Loucy (cell line): Measurements from ENCODE around the gene RTRAF.

Experiments used
- H2AFZ ChIP-seq: fragments of 200-600 bp; sonication (generic); 2 replicates; pipeline ENCODE4 v1.6.0; 2016; ENCODE audit warnings: antibody characterized with exemption, mild to moderate bottlenecking, low read length, moderate library complexity
- H3F3A ChIP-seq: fragments of 200-600 bp; 2 replicates; pipeline ENCODE4 v1.6.0; 2016; ENCODE audit warnings: antibody characterized with exemption, low read depth, mild to moderate bottlenecking
- H3K27me3 ChIP-seq: fragments of 200-600 bp; sonication (generic); 2 replicates; pipeline ENCODE4 v1.6.1; 2014; ENCODE audit warnings: low read length, mild to moderate bottlenecking; ENCODE audit not compliant: insufficient read depth, poor library complexity, severe bottlenecking
- H3K36me3 ChIP-seq: fragments of 200-600 bp; sonication (generic); 2 replicates; pipeline ENCODE4 v1.6.1; 2016; ENCODE audit warnings: low read length; ENCODE audit not compliant: insufficient read depth
- H3K4me1 ChIP-seq: fragments of 200-600 bp; sonication (generic); 2 replicates; pipeline ENCODE4 v1.5.1; 2014; ENCODE audit warnings: low read length, mild to moderate bottlenecking; ENCODE audit not compliant: insufficient read depth, poor library complexity, severe bottlenecking
- H3K4me2 ChIP-seq: fragments of 200-600 bp; sonication (generic); 2 replicates; pipeline ENCODE4 v1.6.0; 2014; ENCODE audit warnings: antibody characterized with exemption, low read length, low read depth, mild to moderate bottlenecking; ENCODE audit not compliant: poor library complexity, severe bottlenecking
- H3K4me3 ChIP-seq: fragments of 200-600 bp; sonication (generic); 2 replicates; pipeline ENCODE4 v1.5.1; 2014; ENCODE audit warnings: low read length, mild to moderate bottlenecking, mixed read lengths; ENCODE audit not compliant: poor library complexity, severe bottlenecking
- H3K79me2 ChIP-seq: fragments of 200-600 bp; sonication (generic); 2 replicates; pipeline ENCODE4 v1.6.1; 2014; ENCODE audit warnings: low read length; ENCODE audit not compliant: insufficient read depth
- H3K9ac ChIP-seq: fragments of 200-600 bp; sonication (generic); 2 replicates; pipeline ENCODE4 v1.6.0; 2014; ENCODE audit warnings: mild to moderate bottlenecking, low read depth, low read length, moderate library complexity; ENCODE audit not compliant: poor library complexity, severe bottlenecking
- H3K9me2 ChIP-seq: fragments of 200-600 bp; sonication (generic); replicated peaks from 2 replicates; pipeline ENCODE4 v1.6.1; 2016; ENCODE audit warnings: low read depth, low read length, mixed read lengths
- H3K9me3 ChIP-seq: fragments of 200-600 bp; sonication (generic); 2 replicates; pipeline ENCODE4 v1.6.1; 2014; ENCODE audit warnings: mild to moderate bottlenecking, antibody characterized with exemption, low read length, low read depth; ENCODE audit not compliant: insufficient read depth
- H4K20me1 ChIP-seq: fragments of 200-600 bp; sonication (generic); 2 replicates; pipeline ENCODE4 v1.6.0; 2014; ENCODE audit warnings: antibody characterized with exemption, low read length, mild to moderate bottlenecking; ENCODE audit not compliant: insufficient read depth, poor library complexity, severe bottlenecking
- CTCF ChIP-seq: fragments of 200-600 bp; sonication (generic); conservative IDR thresholded peaks from 2 replicates; pipeline ENCODE4 v1.5.1; 2014; ENCODE audit warnings: mild to moderate bottlenecking, antibody characterized with exemption, low read length
- EZH2phosphoT487 ChIP-seq: fragments of 200-600 bp; IDR thresholded peaks from 2 replicates; pipeline ENCODE4 v1.6.1; 2018; ENCODE audit warnings: antibody characterized with exemption, mild to moderate bottlenecking, moderate library complexity, borderline replicate concordance

Gene RTRAF

DNA sequence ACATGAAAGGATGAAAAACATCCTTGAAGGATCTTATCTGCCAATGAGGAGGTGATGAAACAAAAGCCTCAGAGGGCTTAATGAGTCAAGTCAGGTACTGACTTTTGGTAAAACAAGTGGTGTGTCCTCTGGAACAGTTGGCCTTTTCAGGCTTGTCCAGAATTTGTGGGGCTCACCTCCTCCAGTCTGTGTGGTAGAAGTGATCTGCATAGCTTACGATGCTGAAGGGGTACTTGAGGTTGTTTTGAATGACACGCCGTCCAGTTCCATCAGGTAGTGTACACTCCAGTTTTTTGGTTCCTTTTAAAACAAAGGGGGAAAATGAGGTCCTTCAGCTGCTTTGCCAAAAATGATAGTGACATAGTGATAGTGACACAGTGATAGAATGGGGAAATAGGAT is 17.0 kb downstream of the RTRAF start:
- Histone ChIP-seq H2AFZ (no peak overlapping the region), H3F3A (no peaks in the 10 kb centered on the region), H4K20me1 (no peaks in the 10 kb centered on the region), H3K79me2 (peaks cover 5% of the 10 kb centered on the region; the same call in 1 of the 2 replicates), H3K4me2 (no peak overlapping the region), H3K36me3 (peaks cover 100% of the 10 kb centered on the region), H3K9me3 (no peaks in the 10 kb centered on the region), H3K27me3 (no peaks in the 10 kb centered on the region), H3K9ac (no peak overlapping the region), H3K9me2 (no peaks in the 10 kb centered on the region), H3K4me3 (no peak overlapping the region), H3K4me1 (no peaks in the 10 kb centered on the region)
- TF ChIP-seq EZH2phosphoT487: no peak
- TF ChIP-seq CTCF: no peak

- no peaks in the 10 kb centered on the region for H3K4me1 ChIP-seq
- H3K9me2 ChIP-seq: no peaks in the 10 kb centered on the region
- H3K79me2 ChIP-seq: peaks cover 5% of the 10 kb centered on the region; the same call in 1 of the 2 replicates
- H4K20me1 ChIP-seq: no peaks in the 10 kb centered on the region
- H3K9ac ChIP-seq: no peak overlapping the region
- no peaks in the 10 kb centered on the region for H3K27me3 ChIP-seq
- no peak overlapping the region for H3K4me3 ChIP-seq
- H3F3A ChIP-seq: no peaks in the 10 kb centered on the region
- no peaks in the 10 kb centered on the region for H3K9me3 ChIP-seq
- H3K36me3 ChIP-seq: peaks cover 99% of the 10 kb centered on the region
- no peak overlapping the region for H3K4me2 ChIP-seq
- TF ChIP-seq EZH2phosphoT487: no peak
- no peak for TF ChIP-seq CTCF
- H2AFZ ChIP-seq: no peak overlapping the region
Measured at GRCh38 chr14:52007211-52007610, 17.9 kb downstream of the RTRAF start.

- H3K4me1 ChIP-seq: no peaks in the 10 kb centered on the region
- no peaks in the 10 kb centered on the region for H3K9me2 ChIP-seq
- H3K9ac ChIP-seq: no peak overlapping the region
- peaks cover 96% of the 10 kb centered on the region for H3K36me3 ChIP-seq
- no peaks in the 10 kb centered on the region for H3F3A ChIP-seq
- H2AFZ ChIP-seq: no peak overlapping the region
- no peak overlapping the region for H3K4me2 ChIP-seq
- H4K20me1 ChIP-seq: no peaks in the 10 kb centered on the region
- no peaks in the 10 kb centered on the region for H3K27me3 ChIP-seq
- no peak for TF ChIP-seq EZH2phosphoT487
- no peak for TF ChIP-seq CTCF
- H3K9me3 ChIP-seq: no peaks in the 10 kb centered on the region
- peaks cover 5% of the 10 kb centered on the region; the same call in 1 of the 2 replicates for H3K79me2 ChIP-seq
- H3K4me3 ChIP-seq: no peak overlapping the region
Measured at GRCh38 chr14:52007637-52008036, 18.3 kb downstream of the RTRAF start.
